Skeletal muscle tissue (tissue), 4 donors: Measurements from ENCODE around the gene SUCLA2. TPM values are rescaled to one million over a fixed set of nuclear protein-coding genes. Genes with fewer than 3 reads are reported as not detected.
A peak's percentile ranks its signal among the peaks of the same experiment; 100 is the strongest.

ENCODE experiments used
- H3K27ac ChIP-seq: one replicate; pipeline ENCODE4 v1.7.0; 2013; ENCODE audit warnings: mild to moderate bottlenecking, low read depth, low read length, inconsistent platforms
- H3K27me3 ChIP-seq, 3 donors: one replicate each; pipeline ENCODE4 v1.7.0; 2013; ENCODE audit warnings: low read length in 3 of 3; ENCODE audit not compliant: control insufficient read depth in 3 of 3, insufficient read depth in 3 of 3
- H3K36me3 ChIP-seq, 3 donors: one replicate each; pipeline ENCODE4 v1.7.0; 2013; ENCODE audit warnings: low read length in 3 of 3; ENCODE audit not compliant: control insufficient read depth in 3 of 3, insufficient read depth in 3 of 3
- H3K4me1 ChIP-seq, 3 donors: one replicate each; pipeline ENCODE4 v1.7.0; 2013; ENCODE audit warnings: low read length in 3 of 3, mild to moderate bottlenecking in 3 of 3; ENCODE audit not compliant: control insufficient read depth in 3 of 3, insufficient read depth in 3 of 3
- H3K4me3 ChIP-seq, 3 donors: one replicate each; pipeline ENCODE4 v1.7.0; 2013; ENCODE audit warnings: low read length in 3 of 3
- H3K9ac ChIP-seq, 3 donors: one replicate each; pipeline ENCODE4 v1.7.0; 2013; ENCODE audit warnings: low read length in 3 of 3, mild to moderate bottlenecking in 3 of 3, moderate library complexity in 2 of 3, low read depth in 1 of 3
- H3K9me3 ChIP-seq, 3 donors: one replicate each; pipeline ENCODE4 v1.7.0; 2013; ENCODE audit warnings: low read length in 3 of 3; ENCODE audit not compliant: control insufficient read depth in 3 of 3
- total RNA-seq: library from RNA; depleted of rRNA; stranded (reverse); fragments of >200 nt; gene quantifications from one replicate; pipeline ENCODE4 v1.2.3, GENCODE V29; 2014
- donor health status: Osteomylitis.

The SUCLA2 gene
- total RNA-seq, 1 donor from 2014 or later = 47.0 TPM

- Histone ChIP-seq H3K36me3 (peaks cover 2 to 3% (median 3%) of the 10 kb centered on the region in 3 donors), H3K4me3 (peak overlapping the region; percentile 96 to 100 (median 99)), H3K27ac (peak overlapping the region; percentile 89), H3K9ac (peak overlapping the region; percentile 95 to 99 (median 97)), H3K9me3 (no peaks in the 10 kb centered on the region), H3K27me3 (no peaks in the 10 kb centered on the region), H3K4me1 (peaks cover 7 to 18% (median 13%) of the 10 kb centered on the region in 3 donors)
These were observed 437 bp downstream of the SUCLA2 start for GRCh38 chr13:48000559-48001113.

- H3K27me3 ChIP-seq = no peaks in the 10 kb centered on the region
- peaks cover 7 to 18% (median 13%) of the 10 kb centered on the region in 3 donors for H3K4me1 ChIP-seq
- peak overlapping the region; percentile 95 to 99 (median 97) for H3K9ac ChIP-seq
- H3K27ac ChIP-seq = peak overlapping the region; percentile 89
- no peaks in the 10 kb centered on the region for H3K9me3 ChIP-seq
- H3K36me3 ChIP-seq = peaks cover 2 to 3% (median 3%) of the 10 kb centered on the region in 3 donors
- H3K4me3 ChIP-seq = peak overlapping the region; percentile 96 to 100 (median 99)
These were observed 1.1 kb downstream of the SUCLA2 start for GRCh38 chr13:47999973-48000372.

- H3K9ac ChIP-seq = no peak overlapping the region
- H3K36me3 ChIP-seq = peaks cover 3 to 10% (median 7%) of the 10 kb centered on the region in 3 donors
- H3K27ac ChIP-seq = no peak overlapping the region
- H3K4me3 ChIP-seq = no peak overlapping the region
- H3K27me3 ChIP-seq = no peaks in the 10 kb centered on the region
- H3K9me3 ChIP-seq = no peaks in the 10 kb centered on the region
- H3K4me1 ChIP-seq = peaks cover 7 to 18% (median 13%) of the 10 kb centered on the region in 3 donors
These were observed 3.7 kb downstream of the SUCLA2 start for GRCh38 chr13:47997384-47997783.

GRCh38 chr13:47991859-47992258 lies 9.2 kb downstream of the SUCLA2 start:
- Histone ChIP-seq H3K36me3 (peaks cover 4 to 20% (median 16%) of the 10 kb centered on the region in 3 donors), H3K27ac (no peak overlapping the region), H3K4me3 (no peak overlapping the region), H3K9ac (no peak overlapping the region), H3K4me1 (peaks cover 0 to 4% (median 0%) of the 10 kb centered on the region in 3 donors), H3K9me3 (no peaks in the 10 kb centered on the region), H3K27me3 (no peaks in the 10 kb centered on the region)

GRCh38 chr13:47990920-47991466 lies 10.1 kb downstream of the SUCLA2 start:
- Histone ChIP-seq H3K4me1 (peaks cover 0 to 4% (median 0%) of the 10 kb centered on the region in 3 donors), H3K9me3 (no peaks in the 10 kb centered on the region), H3K9ac (no peak overlapping the region), H3K27ac (no peak overlapping the region), H3K36me3 (peaks cover 4 to 24% (median 16%) of the 10 kb centered on the region in 3 donors), H3K27me3 (no peaks in the 10 kb centered on the region), H3K4me3 (no peak overlapping the region)

- H3K4me1 ChIP-seq = peaks cover 0 to 4% (median 0%) of the 10 kb centered on the region in 3 donors
- H3K27ac ChIP-seq = no peak overlapping the region
- no peaks in the 10 kb centered on the region for H3K9me3 ChIP-seq
- H3K9ac ChIP-seq = no peak overlapping the region
- H3K36me3 ChIP-seq = peaks cover 6 to 26% (median 18%) of the 10 kb centered on the region in 3 donors
- no peaks in the 10 kb centered on the region for H3K27me3 ChIP-seq
- H3K4me3 ChIP-seq = no peak overlapping the region
These were observed 10.6 kb downstream of the SUCLA2 start for GRCh38 chr13:47990427-47990826.

GRCh38 chr13:47983070-47983469 lies 18.0 kb downstream of the SUCLA2 start:
- H3K27ac ChIP-seq = no peak overlapping the region
- no peak overlapping the region for H3K4me3 ChIP-seq
- H3K9ac ChIP-seq = no peak overlapping the region
- no peaks in the 10 kb centered on the region for H3K9me3 ChIP-seq
- H3K27me3 ChIP-seq = no peaks in the 10 kb centered on the region
- H3K4me1 ChIP-seq = no peaks in the 10 kb centered on the region
- H3K36me3 ChIP-seq = peaks cover 2 to 14% (median 6%) of the 10 kb centered on the region in 3 donors

GRCh38 chr13:47976325-47976724 lies 24.7 kb downstream of the SUCLA2 start:
- H3K9me3 ChIP-seq = no peaks in the 10 kb centered on the region
- no peaks in the 10 kb centered on the region for H3K27me3 ChIP-seq
- no peak overlapping the region for H3K4me3 ChIP-seq
- no peaks in the 10 kb centered on the region for H3K4me1 ChIP-seq
- H3K9ac ChIP-seq = no peak overlapping the region
- no peak overlapping the region for H3K27ac ChIP-seq
- peaks cover 9 to 12% (median 10%) of the 10 kb centered on the region in 3 donors for H3K36me3 ChIP-seq

- Histone ChIP-seq H3K4me1 (no peaks in the 10 kb centered on the region), H3K36me3 (peaks cover 20 to 32% (median 27%) of the 10 kb centered on the region in 3 donors), H3K27ac (no peak overlapping the region), H3K9ac (no peak overlapping the region), H3K27me3 (no peaks in the 10 kb centered on the region), H3K4me3 (no peak overlapping the region), H3K9me3 (no peaks in the 10 kb centered on the region)
These were observed 36.2 kb downstream of the SUCLA2 start for GRCh38 chr13:47964863-47965262.

- H3K27ac ChIP-seq = no peak overlapping the region
These were observed 38.8 kb downstream of the SUCLA2 start for GRCh38 chr13:47962237-47962636.

More at GRCh38 chr13:47962237-47962636, 38.8 kb downstream of the SUCLA2 start:
- Histone ChIP-seq H3K27me3 (no peaks in the 10 kb centered on the region), H3K9ac (no peak overlapping the region), H3K9me3 (no peaks in the 10 kb centered on the region), H3K4me1 (no peaks in the 10 kb centered on the region), H3K36me3 (peaks cover 18 to 40% (median 24%) of the 10 kb centered on the region in 3 donors), H3K4me3 (no peak overlapping the region)
